ENCODE measurements around the gene AVPR2. TPM values are rescaled to one million over a fixed set of nuclear protein-coding genes. Genes with fewer than 3 reads are reported as not detected.

AVPR2 gene
- total RNA-seq, 6 donors from 2014 or later = 1.2 to 2.8 (median 1.4) TPM; not detected in 3

DNA sequence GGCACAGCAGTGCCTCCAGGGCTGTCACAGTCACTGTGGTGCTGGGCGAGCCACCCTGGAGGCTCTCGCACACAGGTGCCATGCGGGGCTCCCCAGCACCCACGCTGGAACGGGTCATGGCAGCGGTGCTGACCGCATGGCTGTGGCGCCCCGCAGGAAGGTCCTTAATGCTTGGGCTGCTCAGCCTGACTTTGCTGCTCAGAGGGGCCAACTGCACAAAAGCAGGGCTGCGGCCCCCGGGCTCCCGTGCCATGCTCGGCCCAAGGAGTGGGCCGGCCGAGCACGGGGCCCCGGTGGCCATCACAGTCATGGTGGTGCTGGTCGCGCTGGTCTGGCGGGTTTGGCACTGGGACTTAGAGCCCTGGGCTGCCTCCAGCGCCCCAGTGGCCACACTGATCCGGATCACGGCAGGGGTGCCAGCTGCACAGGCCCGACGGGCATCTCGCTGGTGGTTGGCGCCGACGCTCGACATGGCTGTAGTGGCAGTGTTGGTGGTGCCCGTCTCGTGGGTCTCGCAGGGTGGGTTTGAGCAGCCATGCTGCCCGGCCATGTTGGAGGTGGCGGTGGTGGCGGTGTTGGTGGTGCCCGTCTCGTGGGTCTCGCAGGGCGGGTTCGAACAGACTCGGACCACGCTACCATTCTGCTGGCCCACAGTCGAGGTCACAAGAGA is 50.2 kb downstream of the AVPR2 start:
- 96% methylated on average over 27 of the region's 44 CpGs; no CpG with 5 or more reads in 1 of the 2 donors for WGBS, 2 donors
- Histone ChIP-seq H3K36me3 (peaks cover 0 to 99% (median 72%) of the 10 kb centered on the region in 4 donors), H3K27ac (no peak overlapping the region), H3K4me3 (no peak overlapping the region), H3K9me3 (no peaks in the 10 kb centered on the region), H3K4me1 (peaks cover under 1 to 7% (median 3%) of the 10 kb centered on the region in 4 donors), H3K27me3 (no peaks in the 10 kb centered on the region)
- DNase-seq = no peak
- no peak for TF ChIP-seq POLR2AphosphoS5 (IDR thresholded peaks at IDR 0.05)
- TF ChIP-seq, protein P1, sequence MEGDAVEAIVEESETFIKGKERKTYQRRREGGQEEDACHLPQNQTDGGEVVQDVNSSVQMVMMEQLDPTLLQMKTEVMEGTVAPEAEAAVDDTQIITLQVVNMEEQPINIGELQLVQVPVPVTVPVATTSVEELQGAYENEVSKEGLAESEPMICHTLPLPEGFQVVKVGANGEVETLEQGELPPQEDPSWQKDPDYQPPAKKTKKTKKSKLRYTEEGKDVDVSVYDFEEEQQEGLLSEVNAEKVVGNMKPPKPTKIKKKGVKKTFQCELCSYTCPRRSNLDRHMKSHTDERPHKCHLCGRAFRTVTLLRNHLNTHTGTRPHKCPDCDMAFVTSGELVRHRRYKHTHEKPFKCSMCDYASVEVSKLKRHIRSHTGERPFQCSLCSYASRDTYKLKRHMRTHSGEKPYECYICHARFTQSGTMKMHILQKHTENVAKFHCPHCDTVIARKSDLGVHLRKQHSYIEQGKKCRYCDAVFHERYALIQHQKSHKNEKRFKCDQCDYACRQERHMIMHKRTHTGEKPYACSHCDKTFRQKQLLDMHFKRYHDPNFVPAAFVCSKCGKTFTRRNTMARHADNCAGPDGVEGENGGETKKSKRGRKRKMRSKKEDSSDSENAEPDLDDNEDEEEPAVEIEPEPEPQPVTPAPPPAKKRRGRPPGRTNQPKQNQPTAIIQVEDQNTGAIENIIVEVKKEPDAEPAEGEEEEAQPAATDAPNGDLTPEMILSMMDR (IDR thresholded peaks at IDR 0.05) = no peak
- TF ChIP-seq EP300 (IDR thresholded peaks at IDR 0.05) = no peak
- no peak for TF ChIP-seq POLR2A (IDR thresholded peaks at IDR 0.05)
- ATAC-seq (ENCODE audit: low FRiP score in 2 of 2) = no peak

DNA sequence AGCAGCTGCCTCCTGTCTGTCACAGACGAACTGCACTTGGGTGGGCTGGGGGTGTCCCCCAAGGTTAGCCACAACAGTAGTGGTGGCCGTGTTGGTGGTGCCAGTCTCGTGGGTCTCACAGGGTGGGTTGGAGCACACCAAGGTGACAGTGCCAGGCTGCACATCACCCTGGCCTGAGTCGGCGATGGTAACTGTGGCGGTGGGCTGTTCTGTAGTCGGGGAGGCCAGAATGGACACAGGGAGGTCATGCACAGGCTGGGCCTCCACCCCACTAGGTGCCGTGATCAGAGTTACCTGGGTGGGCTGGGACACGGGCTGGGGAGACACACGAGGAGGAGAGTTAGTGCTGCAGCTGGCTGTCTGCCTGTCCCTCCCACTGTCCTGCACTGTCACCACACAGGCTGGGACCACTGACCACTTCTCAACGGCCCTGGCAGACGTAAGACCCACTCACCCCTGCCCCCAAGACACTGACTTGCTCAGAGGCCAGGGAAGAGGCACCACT is 50.8 kb downstream of the AVPR2 start:
- Histone ChIP-seq H3K9me3 (no peaks in the 10 kb centered on the region), H3K27me3 (no peaks in the 10 kb centered on the region), H3K4me3 (no peak overlapping the region), H3K36me3 (peaks cover 0 to 99% (median 75%) of the 10 kb centered on the region in 4 donors), H3K4me1 (peaks cover 0 to 7% (median 0%) of the 10 kb centered on the region in 4 donors), H3K27ac (no peak overlapping the region)
- DNase-seq (no peak), ATAC-seq (ENCODE audit: low FRiP score in 2 of 2) (no peak)
- TF ChIP-seq, protein P1 (IDR thresholded peaks at IDR 0.05) = no peak
- TF ChIP-seq EP300 (IDR thresholded peaks at IDR 0.05) (no peak), POLR2AphosphoS5 (IDR thresholded peaks at IDR 0.05) (no peak), POLR2A (IDR thresholded peaks at IDR 0.05) (no peak)
- 86 to 91% methylated on average over 7 to 12 of the region's 12 CpGs for WGBS, 2 donors

DNA sequence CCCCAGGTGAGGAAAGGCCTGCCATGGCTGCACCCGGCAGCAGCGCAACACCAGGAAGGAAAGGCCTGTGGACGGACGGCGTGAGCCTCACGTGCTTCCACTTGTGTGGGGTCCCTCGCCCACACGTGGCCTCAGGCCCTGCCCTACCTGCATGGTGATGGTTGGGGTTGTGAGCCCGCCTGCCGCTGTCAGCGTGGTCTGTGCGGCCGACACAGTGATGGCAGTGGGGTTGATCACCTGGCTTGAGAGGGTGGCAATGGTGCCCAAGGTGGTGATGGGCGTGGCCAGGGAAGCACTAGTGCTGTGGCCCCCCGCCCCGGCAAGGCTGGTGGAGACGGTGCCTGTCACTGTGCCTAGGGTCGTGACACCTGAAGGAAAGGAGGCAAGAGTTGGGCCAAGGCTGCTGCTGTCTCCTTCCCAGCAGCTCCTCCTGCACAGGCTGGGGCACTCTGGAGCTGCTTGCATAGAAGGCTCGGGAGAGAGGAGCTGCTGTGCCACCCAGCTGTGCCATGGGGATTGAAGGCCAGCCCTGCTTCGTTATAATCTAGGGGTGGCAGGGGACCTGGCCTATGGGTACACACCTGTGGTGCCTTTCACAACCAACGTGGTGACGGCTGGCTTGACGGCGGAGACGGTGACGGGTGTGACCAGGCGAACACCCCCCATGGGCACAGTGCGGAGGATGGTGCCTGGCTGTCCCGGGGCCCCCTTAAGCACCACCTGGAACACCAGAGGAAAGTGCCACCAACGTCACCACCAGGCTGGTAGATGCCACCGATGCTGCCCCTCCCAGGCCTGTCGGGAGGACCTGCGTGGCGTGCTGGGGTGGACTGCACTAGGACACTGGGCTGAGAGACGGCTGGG is 51.8 kb downstream of the AVPR2 start:
- 92 to 100% methylated on average over 1 to 32 of the region's 35 CpGs for WGBS, 2 donors
- peaks cover 0 to 99% (median 74%) of the 10 kb centered on the region in 4 donors for H3K36me3 ChIP-seq
- ATAC-seq (ENCODE audit: low FRiP score in 2 of 2) = no peak
- H3K27me3 ChIP-seq = no peaks in the 10 kb centered on the region
- H3K27ac ChIP-seq = no peak overlapping the region
- no peak for DNase-seq
- H3K4me3 ChIP-seq = no peak overlapping the region
- no peaks in the 10 kb centered on the region for H3K9me3 ChIP-seq
- TF ChIP-seq, protein P1 (IDR thresholded peaks at IDR 0.05) = no peak
- TF ChIP-seq POLR2A (IDR thresholded peaks at IDR 0.05) = no peak
- TF ChIP-seq EP300 (IDR thresholded peaks at IDR 0.05) = no peak
- no peak for TF ChIP-seq POLR2AphosphoS5 (IDR thresholded peaks at IDR 0.05)
- H3K4me1 ChIP-seq = peaks cover 0 to 7% (median 0%) of the 10 kb centered on the region in 4 donors

Other genes with a start within 250 kb of the AVPR2 start
- 1 to 10 TPM in 1 of 6 donors, under 1 TPM in 1, not detected in 4; 0.47 to 5.2 TPM for gene PNCK, start 230.9 kb upstream of the AVPR2 start, total RNA-seq
- 1 to 10 TPM; 3.9 to 8.1 (median 6.1) TPM for gene SLC6A8, start 216.7 kb upstream of the AVPR2 start, total RNA-seq
- 100 to 1,000 TPM; 110 to 236 (median 132) TPM for gene BCAP31, start 180.3 kb upstream of the AVPR2 start, total RNA-seq
- gene ABCD1, start 179.8 kb upstream of the AVPR2 start, total RNA-seq = 10 to 100 TPM in 5 of 6 donors, 1 to 10 TPM in 1; 9.8 to 28.1 (median 17.9) TPM
- gene PLXNB3, start 140.4 kb upstream of the AVPR2 start, total RNA-seq = 10 to 100 TPM in 1 of 6 donors, 1 to 10 TPM in 5; 1.3 to 21.0 (median 2.9) TPM
- under 1 TPM in 4 of 6 donors, not detected in 2; 0.20 to 0.44 (median 0.23) TPM for gene SRPK3, start 123.6 kb upstream of the AVPR2 start, total RNA-seq
- 10 to 100 TPM; 43.5 to 98.5 (median 57.4) TPM for gene IDH3G, start 110.3 kb upstream of the AVPR2 start, total RNA-seq
- gene SSR4, start 110.0 kb upstream of the AVPR2 start, total RNA-seq = 100 to 1,000 TPM in 4 of 6 donors, 10 to 100 TPM in 2; 70.2 to 328 (median 172) TPM
- gene PDZD4, start 74.1 kb upstream of the AVPR2 start, total RNA-seq = 1 to 10 TPM; 1.6 to 8.9 (median 6.3) TPM
- 10 to 100 TPM in 1 of 6 donors, 1 to 10 TPM in 2, under 1 TPM in 2, not detected in 1; 0.52 to 10.0 (median 1.1) TPM for gene L1CAM, start 18.5 kb upstream of the AVPR2 start, total RNA-seq
- gene ARHGAP4, start 21.6 kb downstream of the AVPR2 start, total RNA-seq = 100 to 1,000 TPM in 2 of 6 donors, 10 to 100 TPM in 4; 33.4 to 353 (median 82.6) TPM
- 100 to 1,000 TPM in 2 of 6 donors, 10 to 100 TPM in 4; 30.7 to 116 (median 76.2) TPM for gene NAA10, start 30.4 kb downstream of the AVPR2 start, total RNA-seq
- gene RENBP, start 40.0 kb downstream of the AVPR2 start, total RNA-seq = 10 to 100 TPM; 32.8 to 81.7 (median 54.5) TPM
- 10 to 100 TPM; 40.8 to 78.9 (median 52.2) TPM for gene HCFC1, start 67.1 kb downstream of the AVPR2 start, total RNA-seq
- gene TMEM187, start 68.1 kb downstream of the AVPR2 start, total RNA-seq = 10 to 100 TPM in 2 of 6 donors, 1 to 10 TPM in 4; 2.1 to 17.7 (median 5.0) TPM
- 100 to 1,000 TPM in 4 of 6 donors, 10 to 100 TPM in 2; 49.4 to 236 (median 125) TPM for gene IRAK1, start 115.2 kb downstream of the AVPR2 start, total RNA-seq
- 100 to 1,000 TPM in 1 of 6 donors, 10 to 100 TPM in 5; 43.3 to 110 (median 59.3) TPM for gene MECP2, start 193.0 kb downstream of the AVPR2 start, total RNA-seq
- gene OPN1LW, start 239.6 kb downstream of the AVPR2 start, total RNA-seq = not detected

All from upper lobe of left lung (tissue), 6 donors.